Skeletal muscle cell (primary cell): ENCODE results near the gene AQP1.

Experiments used
- DNase-seq: peaks from one replicate; pipeline ENCODE4 v3.0.0-alpha.2; 2010; ENCODE audit warnings: low read depth
- H3K4me3 ChIP-seq: 2 replicates; pipeline ENCODE4 v1.5.1; 2011; ENCODE audit warnings: low read depth, mild to moderate bottlenecking, control low read depth, low read length, moderate library complexity

AQP1 gene

GRCh38 chr7:30880941-30881340 is 30.7 kb upstream of the AQP1 start:
- no peak for DNase-seq

GRCh38 chr7:30881448-30881847 is 30.2 kb upstream of the AQP1 start:
- no peak overlapping the region for H3K4me3 ChIP-seq
- no peak for DNase-seq

More at GRCh38 chr7:30880941-30881340, 30.7 kb upstream of the AQP1 start:
- no peak overlapping the region for H3K4me3 ChIP-seq

- H3K4me3 ChIP-seq, result no peak overlapping the region
- no peak for DNase-seq
These were observed 26.8 kb upstream of the AQP1 start for GRCh38 chr7:30884881-30885280.

- no peak overlapping the region for H3K4me3 ChIP-seq
- peak; percentile 7 for DNase-seq
These were observed 25.0 kb upstream of the AQP1 start for GRCh38 chr7:30886608-30887011.

- DNase-seq, result no peak
- no peak overlapping the region for H3K4me3 ChIP-seq
These were observed 24.2 kb upstream of the AQP1 start for GRCh38 chr7:30887464-30887872.

GRCh38 chr7:30888747-30889146 is 22.9 kb upstream of the AQP1 start:
- DNase-seq, result peak; percentile 64
- no peak overlapping the region for H3K4me3 ChIP-seq

- no peak overlapping the region for H3K4me3 ChIP-seq
These were observed 21.4 kb upstream of the AQP1 start for GRCh38 chr7:30890226-30890625.

GRCh38 chr7:30893357-30893756 is 18.3 kb upstream of the AQP1 start:
- no peak overlapping the region for H3K4me3 ChIP-seq
- no peak for DNase-seq

More at GRCh38 chr7:30890226-30890625, 21.4 kb upstream of the AQP1 start:
- DNase-seq, result no peak

GRCh38 chr7:30894009-30894408 is 17.6 kb upstream of the AQP1 start:
- H3K4me3 ChIP-seq, result no peak overlapping the region
- no peak for DNase-seq

GRCh38 chr7:30894866-30895605 is 16.6 kb upstream of the AQP1 start:
- no peak for DNase-seq
- H3K4me3 ChIP-seq, result no peak overlapping the region

GRCh38 chr7:30896036-30896435 is 15.6 kb upstream of the AQP1 start:
- no peak for DNase-seq
- H3K4me3 ChIP-seq, result no peak overlapping the region

GRCh38 chr7:30896783-30897637 is 14.6 kb upstream of the AQP1 start:
- no peak overlapping the region for H3K4me3 ChIP-seq
- DNase-seq, result no peak

GRCh38 chr7:30897770-30898169 is 13.9 kb upstream of the AQP1 start:
- no peak overlapping the region for H3K4me3 ChIP-seq
- DNase-seq, result no peak

- DNase-seq, result no peak
- H3K4me3 ChIP-seq, result no peak overlapping the region
These were observed 13.2 kb upstream of the AQP1 start for GRCh38 chr7:30898411-30898810.

- DNase-seq, result no peak
- no peak overlapping the region for H3K4me3 ChIP-seq
These were observed 12.6 kb upstream of the AQP1 start for GRCh38 chr7:30899066-30899465.

GRCh38 chr7:30899630-30900029 is 12.0 kb upstream of the AQP1 start:
- DNase-seq, result no peak
- no peak overlapping the region for H3K4me3 ChIP-seq

GRCh38 chr7:30900053-30900452 is 11.6 kb upstream of the AQP1 start:
- no peak overlapping the region for H3K4me3 ChIP-seq
- no peak for DNase-seq

GRCh38 chr7:30900803-30901362 is 10.8 kb upstream of the AQP1 start:
- no peak for DNase-seq
- H3K4me3 ChIP-seq, result no peak overlapping the region

GRCh38 chr7:30901856-30902255 is 9.8 kb upstream of the AQP1 start:
- DNase-seq, result no peak
- H3K4me3 ChIP-seq, result no peak overlapping the region

GRCh38 chr7:30902466-30902865 is 9.2 kb upstream of the AQP1 start:
- DNase-seq, result no peak
- no peak overlapping the region for H3K4me3 ChIP-seq
